HL-60 (cell line): ENCODE results near the gene METTL23.

ENCODE experiments used
- GABPA ChIP-seq: IDR thresholded peaks from 2 replicates; pipeline ENCODE4 v1.6.1; 2012; ENCODE audit warnings: low read depth
- POLR2AphosphoS5 ChIP-seq: IDR thresholded peaks from 2 replicates; pipeline ENCODE4 v1.6.1; 2012; ENCODE audit warnings: low read depth
- TF ChIP-seq, protein P1 (sequence below): IDR thresholded peaks from one replicate; pipeline ENCODE4 v1.5.1; 2011; ENCODE audit warnings: low read length, control low read depth, inconsistent platforms; ENCODE audit not compliant: insufficient read depth
- TF ChIP-seq, protein P2 (sequence below): IDR thresholded peaks from 2 replicates; pipeline ENCODE4 v1.6.1; 2012; ENCODE audit warnings: low read depth; ENCODE audit not compliant: insufficient replicate concordance

DNA sequence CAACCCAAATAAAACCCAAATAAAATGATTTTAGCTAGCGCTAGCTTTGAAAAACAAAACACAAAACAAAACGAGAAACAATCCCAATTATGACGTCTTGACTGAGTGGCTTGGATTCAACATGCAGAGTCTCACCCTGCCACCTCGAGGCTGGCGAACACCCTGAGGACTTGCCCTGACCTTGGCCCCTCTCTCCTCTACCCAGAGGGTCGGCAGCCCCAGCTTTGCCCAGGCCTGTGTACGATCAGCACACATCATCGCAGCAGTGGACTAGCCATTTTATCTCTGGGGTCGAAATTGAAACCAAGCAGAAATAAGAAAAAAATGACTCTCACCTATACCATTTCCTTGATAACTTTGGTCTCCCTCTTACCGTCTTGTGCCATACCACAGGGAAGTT, 5.2 kb upstream of the METTL23 start:
- no peak for TF ChIP-seq POLR2AphosphoS5
- TF ChIP-seq, protein P1, sequence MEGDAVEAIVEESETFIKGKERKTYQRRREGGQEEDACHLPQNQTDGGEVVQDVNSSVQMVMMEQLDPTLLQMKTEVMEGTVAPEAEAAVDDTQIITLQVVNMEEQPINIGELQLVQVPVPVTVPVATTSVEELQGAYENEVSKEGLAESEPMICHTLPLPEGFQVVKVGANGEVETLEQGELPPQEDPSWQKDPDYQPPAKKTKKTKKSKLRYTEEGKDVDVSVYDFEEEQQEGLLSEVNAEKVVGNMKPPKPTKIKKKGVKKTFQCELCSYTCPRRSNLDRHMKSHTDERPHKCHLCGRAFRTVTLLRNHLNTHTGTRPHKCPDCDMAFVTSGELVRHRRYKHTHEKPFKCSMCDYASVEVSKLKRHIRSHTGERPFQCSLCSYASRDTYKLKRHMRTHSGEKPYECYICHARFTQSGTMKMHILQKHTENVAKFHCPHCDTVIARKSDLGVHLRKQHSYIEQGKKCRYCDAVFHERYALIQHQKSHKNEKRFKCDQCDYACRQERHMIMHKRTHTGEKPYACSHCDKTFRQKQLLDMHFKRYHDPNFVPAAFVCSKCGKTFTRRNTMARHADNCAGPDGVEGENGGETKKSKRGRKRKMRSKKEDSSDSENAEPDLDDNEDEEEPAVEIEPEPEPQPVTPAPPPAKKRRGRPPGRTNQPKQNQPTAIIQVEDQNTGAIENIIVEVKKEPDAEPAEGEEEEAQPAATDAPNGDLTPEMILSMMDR, result no peak
- TF ChIP-seq, protein P2, sequence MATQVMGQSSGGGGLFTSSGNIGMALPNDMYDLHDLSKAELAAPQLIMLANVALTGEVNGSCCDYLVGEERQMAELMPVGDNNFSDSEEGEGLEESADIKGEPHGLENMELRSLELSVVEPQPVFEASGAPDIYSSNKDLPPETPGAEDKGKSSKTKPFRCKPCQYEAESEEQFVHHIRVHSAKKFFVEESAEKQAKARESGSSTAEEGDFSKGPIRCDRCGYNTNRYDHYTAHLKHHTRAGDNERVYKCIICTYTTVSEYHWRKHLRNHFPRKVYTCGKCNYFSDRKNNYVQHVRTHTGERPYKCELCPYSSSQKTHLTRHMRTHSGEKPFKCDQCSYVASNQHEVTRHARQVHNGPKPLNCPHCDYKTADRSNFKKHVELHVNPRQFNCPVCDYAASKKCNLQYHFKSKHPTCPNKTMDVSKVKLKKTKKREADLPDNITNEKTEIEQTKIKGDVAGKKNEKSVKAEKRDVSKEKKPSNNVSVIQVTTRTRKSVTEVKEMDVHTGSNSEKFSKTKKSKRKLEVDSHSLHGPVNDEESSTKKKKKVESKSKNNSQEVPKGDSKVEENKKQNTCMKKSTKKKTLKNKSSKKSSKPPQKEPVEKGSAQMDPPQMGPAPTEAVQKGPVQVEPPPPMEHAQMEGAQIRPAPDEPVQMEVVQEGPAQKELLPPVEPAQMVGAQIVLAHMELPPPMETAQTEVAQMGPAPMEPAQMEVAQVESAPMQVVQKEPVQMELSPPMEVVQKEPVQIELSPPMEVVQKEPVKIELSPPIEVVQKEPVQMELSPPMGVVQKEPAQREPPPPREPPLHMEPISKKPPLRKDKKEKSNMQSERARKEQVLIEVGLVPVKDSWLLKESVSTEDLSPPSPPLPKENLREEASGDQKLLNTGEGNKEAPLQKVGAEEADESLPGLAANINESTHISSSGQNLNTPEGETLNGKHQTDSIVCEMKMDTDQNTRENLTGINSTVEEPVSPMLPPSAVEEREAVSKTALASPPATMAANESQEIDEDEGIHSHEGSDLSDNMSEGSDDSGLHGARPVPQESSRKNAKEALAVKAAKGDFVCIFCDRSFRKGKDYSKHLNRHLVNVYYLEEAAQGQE, result no peak
- no peak for TF ChIP-seq GABPA
